Measurements from ENCODE around the gene ZNF174. TPM values are rescaled to one million over a fixed set of nuclear protein-coding genes. Genes with fewer than 3 reads are reported as not detected.

ZNF174 gene
- polyA plus RNA-seq, 1 donor from 2014 or later: 13.0 TPM

GRCh38 chr16:3356118-3356517 lies 44.9 kb upstream of the ZNF174 start:
- H3K79me2 ChIP-seq (replicated peaks; ENCODE audit: insufficient read depth, low read length): no peaks in the 10 kb centered on the region
- H3K4me2 ChIP-seq (ENCODE audit: low read length): no peak overlapping the region
- no peaks in the 10 kb centered on the region for H3K36me3 ChIP-seq (ENCODE audit: insufficient read depth, low read length)
- H3K27me3 ChIP-seq (ENCODE audit: insufficient read depth, low read depth, low read length): no peaks in the 10 kb centered on the region
- H4K20me1 ChIP-seq (ENCODE audit: insufficient read depth): no peaks in the 10 kb centered on the region
- no peaks in the 10 kb centered on the region for H3K9me2 ChIP-seq (ENCODE audit: insufficient read depth, low read length)
- H3K27ac ChIP-seq (ENCODE audit: low read length): no peak overlapping the region
- no peaks in the 10 kb centered on the region for H3F3A ChIP-seq (ENCODE audit: insufficient read depth, low read length, poor library complexity, severe bottlenecking)
- H3K9ac ChIP-seq (ENCODE audit: low read length): no peak overlapping the region
- H3K9me3 ChIP-seq (ENCODE audit: low read length): no peaks in the 10 kb centered on the region
- H3K4me3 ChIP-seq (ENCODE audit: low read length): no peak overlapping the region
- no peak overlapping the region for H2AFZ ChIP-seq (ENCODE audit: low read depth, low read length)
- TF ChIP-seq EP300 (conservative IDR thresholded peaks at IDR 0.05; ENCODE audit: poor library complexity, severe bottlenecking): no peak
- no peak for TF ChIP-seq POLR2AphosphoS5 (IDR thresholded peaks at IDR 0.05)
- no peak for TF ChIP-seq MXI1 (conservative IDR thresholded peaks at IDR 0.05; ENCODE audit: poor library complexity, severe bottlenecking)
- no peak for TF ChIP-seq CTCF (IDR thresholded peaks at IDR 0.05; ENCODE audit: poor library complexity, severe bottlenecking)

- H3K27me3 ChIP-seq (ENCODE audit: insufficient read depth, low read depth, low read length): no peaks in the 10 kb centered on the region
These were observed 42.1 kb upstream of the ZNF174 start for GRCh38 chr16:3358871-3359270.

More at GRCh38 chr16:3358871-3359270, 42.1 kb upstream of the ZNF174 start:
- H2AFZ ChIP-seq (ENCODE audit: low read depth, low read length): no peak overlapping the region
- no peaks in the 10 kb centered on the region for H3F3A ChIP-seq (ENCODE audit: insufficient read depth, low read length, poor library complexity, severe bottlenecking)
- H3K4me3 ChIP-seq (ENCODE audit: low read length): no peak overlapping the region
- no peaks in the 10 kb centered on the region for H3K9me3 ChIP-seq (ENCODE audit: low read length)
- H3K36me3 ChIP-seq (ENCODE audit: insufficient read depth, low read length): no peaks in the 10 kb centered on the region
- H4K20me1 ChIP-seq (ENCODE audit: insufficient read depth): no peaks in the 10 kb centered on the region
- no peak overlapping the region for H3K9ac ChIP-seq (ENCODE audit: low read length)
- TF ChIP-seq SMC3 (conservative IDR thresholded peaks at IDR 0.05; ENCODE audit: poor library complexity) (no peak), REST (IDR thresholded peaks at IDR 0.05; ENCODE audit: borderline replicate concordance) (no peak), MXI1 (conservative IDR thresholded peaks at IDR 0.05; ENCODE audit: poor library complexity, severe bottlenecking) (no peak), RAD21 (conservative IDR thresholded peaks at IDR 0.05) (no peak), TAF1 (IDR thresholded peaks at IDR 0.05; ENCODE audit: low read depth) (no peak), EP300 (conservative IDR thresholded peaks at IDR 0.05; ENCODE audit: poor library complexity, severe bottlenecking) (no peak), CTCF (IDR thresholded peaks at IDR 0.05; ENCODE audit: poor library complexity, severe bottlenecking) (no peak), EZH2 (IDR thresholded peaks at IDR 0.05; ENCODE audit: borderline replicate concordance, insufficient read depth, low read length, poor library complexity, severe bottlenecking) (no peak), POLR2AphosphoS5 (IDR thresholded peaks at IDR 0.05) (no peak)
- no peak overlapping the region for H3K4me2 ChIP-seq (ENCODE audit: low read length)
- H3K9me2 ChIP-seq (ENCODE audit: insufficient read depth, low read length): no peaks in the 10 kb centered on the region
- H3K79me2 ChIP-seq (replicated peaks; ENCODE audit: insufficient read depth, low read length): no peaks in the 10 kb centered on the region
- no peak overlapping the region for H3K27ac ChIP-seq (ENCODE audit: low read length)

Measured in neural cell (in vitro differentiated cells).